Ammon's horn (tissue), 1 donor: ENCODE results near the gene PRKCH.

Source experiments
- DNase-seq: peaks from one replicate; pipeline ENCODE4 v3.0.0-alpha.2; 2016; ENCODE audit warnings: low spot score

Gene PRKCH

GRCh38 chr14:61365667-61366212 lies 44.4 kb downstream of the PRKCH start:
- no peak for DNase-seq

GRCh38 chr14:61368114-61368710 lies 46.8 kb downstream of the PRKCH start:
- DNase-seq: no peak

- no peak for DNase-seq
Observed at GRCh38 chr14:61368781-61369453, 47.5 kb downstream of the PRKCH start.

GRCh38 chr14:61369454-61369810 lies 48.1 kb downstream of the PRKCH start:
- DNase-seq: no peak

- no peak for DNase-seq
Observed at GRCh38 chr14:61372379-61372778, 51.0 kb downstream of the PRKCH start.

GRCh38 chr14:61372842-61373555 lies 51.6 kb downstream of the PRKCH start:
- DNase-seq: no peak

- DNase-seq: no peak
Observed at GRCh38 chr14:61374284-61374683, 52.9 kb downstream of the PRKCH start.

GRCh38 chr14:61375218-61375617 lies 53.8 kb downstream of the PRKCH start:
- no peak for DNase-seq

GRCh38 chr14:61376314-61376713 lies 54.9 kb downstream of the PRKCH start:
- DNase-seq: no peak

GRCh38 chr14:61377749-61378148 lies 56.4 kb downstream of the PRKCH start:
- DNase-seq: no peak

GRCh38 chr14:61379639-61380184 lies 58.3 kb downstream of the PRKCH start:
- no peak for DNase-seq

- no peak for DNase-seq
Observed at GRCh38 chr14:61380984-61381383, 59.6 kb downstream of the PRKCH start.

- no peak for DNase-seq
Observed at GRCh38 chr14:61381553-61381952, 60.2 kb downstream of the PRKCH start.

- no peak for DNase-seq
Observed at GRCh38 chr14:61382842-61383241, 61.5 kb downstream of the PRKCH start.

- DNase-seq: no peak
Observed at GRCh38 chr14:61385002-61385685, 63.8 kb downstream of the PRKCH start.

- DNase-seq: no peak
Observed at GRCh38 chr14:61386173-61386772, 64.9 kb downstream of the PRKCH start.

GRCh38 chr14:61387076-61387475 lies 65.7 kb downstream of the PRKCH start:
- no peak for DNase-seq

- no peak for DNase-seq
Observed at GRCh38 chr14:61388173-61388975, 67.0 kb downstream of the PRKCH start.

GRCh38 chr14:61388976-61389576 lies 67.7 kb downstream of the PRKCH start:
- DNase-seq: no peak

- no peak for DNase-seq
Observed at GRCh38 chr14:61391119-61391518, 69.7 kb downstream of the PRKCH start.

GRCh38 chr14:61392297-61392696 lies 70.9 kb downstream of the PRKCH start:
- no peak for DNase-seq
